ENCODE results near the gene SLC44A4.
A peak's percentile ranks its signal among the peaks of the same experiment; 100 is the strongest.
"Not testable (repeated sequence)": the region's sequence is repeated elsewhere in the genome, so short reads cannot be mapped to it uniquely, and the experiment has no call there.

SLC44A4 gene

DNA sequence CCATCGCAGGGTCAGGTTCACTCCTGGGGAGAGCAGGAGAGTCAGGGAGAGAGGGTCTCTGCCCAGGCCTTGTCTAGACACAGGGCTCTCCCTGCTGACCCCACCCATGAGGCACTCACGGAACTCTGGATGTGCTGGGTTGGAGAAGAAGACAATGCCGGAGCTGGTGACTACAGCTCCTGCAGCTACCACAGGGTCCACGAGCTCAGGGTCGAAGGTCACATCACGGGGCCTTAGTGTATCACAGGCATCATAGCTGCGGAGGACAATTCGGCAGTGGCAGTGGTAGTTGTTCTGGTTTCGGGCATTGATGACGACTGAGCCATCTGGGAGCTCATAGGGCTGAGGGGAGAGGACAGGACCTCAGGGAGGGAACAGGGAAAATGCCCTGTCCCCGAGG is 18.9 kb downstream of the SLC44A4 start:
- DNase-seq (ENCODE audit: low spot score) = no peak

DNA sequence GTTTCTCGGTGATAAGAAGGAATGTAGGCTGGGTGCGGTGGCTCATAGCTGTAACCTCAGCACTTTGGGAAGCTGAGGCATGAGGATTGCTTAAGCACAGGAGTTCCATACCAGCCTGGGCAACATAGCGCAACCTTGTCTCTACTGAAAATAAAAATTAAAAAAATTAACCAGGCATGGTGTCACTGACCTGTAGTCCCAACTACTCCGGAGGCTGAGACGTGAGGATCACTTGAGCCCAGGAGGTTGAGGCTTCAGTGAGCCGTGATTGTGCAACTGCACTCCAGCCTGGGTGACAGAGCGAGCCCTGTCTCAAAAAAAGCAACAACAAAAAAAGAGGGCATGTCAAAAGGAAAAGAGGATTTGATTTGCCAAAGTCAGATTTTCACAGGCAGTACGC is 20.1 kb downstream of the SLC44A4 start:
- DNase-seq (ENCODE audit: low spot score) = no peak

DNA sequence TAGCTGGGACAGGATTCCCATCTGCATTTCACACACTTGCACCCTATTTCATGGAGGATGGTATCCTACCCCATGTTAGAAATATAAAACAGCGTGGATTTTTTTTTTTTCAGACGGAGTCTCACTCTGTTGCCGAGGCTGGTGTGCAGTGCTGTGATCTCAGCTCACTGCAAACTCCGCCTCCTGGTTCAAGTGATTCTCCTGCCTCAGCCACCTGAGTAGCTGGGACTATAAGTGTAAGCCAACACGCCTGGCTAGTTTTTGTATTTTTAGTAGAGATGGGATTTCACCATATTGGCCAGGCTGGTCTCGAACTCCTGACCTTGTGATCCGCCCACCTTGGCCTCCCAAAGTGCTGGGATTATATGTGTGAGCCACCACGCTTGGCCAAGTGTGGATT is 21.0 kb downstream of the SLC44A4 start:
- not testable (repeated sequence) for DNase-seq (ENCODE audit: low spot score)

DNA sequence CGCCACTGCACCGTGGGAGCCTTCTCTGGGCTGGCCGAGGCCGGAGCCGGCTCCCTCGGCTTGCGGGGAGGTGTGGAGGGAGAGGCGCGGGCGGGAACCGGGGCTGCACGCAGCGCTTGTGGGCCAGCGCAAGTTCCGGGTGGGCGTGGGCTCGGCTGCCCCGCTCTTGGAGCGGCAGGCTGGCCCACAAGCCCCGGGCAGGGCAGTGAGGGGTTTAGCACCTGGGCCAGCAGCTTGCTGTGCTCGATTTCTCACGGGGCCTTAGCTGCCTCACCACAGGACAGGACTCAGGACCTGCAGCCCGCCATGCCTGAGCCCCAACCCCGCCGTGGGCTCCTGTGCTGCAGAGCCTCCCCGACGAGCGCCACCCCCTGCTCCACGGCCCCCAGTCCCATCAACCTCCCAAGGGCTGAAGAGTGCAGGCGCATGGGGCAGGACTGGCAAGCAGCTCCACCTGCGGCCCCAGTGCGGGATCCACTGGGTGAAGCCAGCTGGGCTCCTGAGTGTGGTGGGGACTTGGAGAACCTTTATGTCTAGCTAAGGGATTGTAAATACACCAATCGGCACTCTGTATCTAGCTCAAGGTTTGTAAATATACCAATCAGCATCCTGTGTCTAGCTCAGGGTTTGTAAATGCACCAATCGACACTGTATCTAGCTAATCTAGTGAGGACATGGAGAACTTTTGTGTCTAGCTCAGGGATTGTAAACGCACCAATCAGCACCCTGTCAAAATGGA is 26.6 kb downstream of the SLC44A4 start:
- not testable (repeated sequence) for DNase-seq (ENCODE audit: low spot score)

DNA sequence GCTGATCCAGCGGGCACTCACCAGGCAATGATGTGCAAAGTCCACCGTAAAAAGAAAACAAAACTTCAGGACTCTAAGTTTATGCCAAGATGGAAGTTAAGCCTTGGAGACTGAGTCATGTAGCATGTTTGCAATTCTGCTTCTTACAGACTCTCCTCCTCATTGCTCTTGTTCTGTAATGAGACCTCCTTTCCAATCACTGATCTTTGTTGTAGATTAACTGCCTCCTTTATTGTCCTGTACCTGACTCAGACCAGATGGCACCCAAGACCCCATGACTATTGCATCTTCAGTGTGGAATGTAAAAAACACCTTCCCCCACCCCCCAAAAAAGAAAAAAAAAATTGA is 27.3 kb downstream of the SLC44A4 start:
- DNase-seq (ENCODE audit: low spot score) = no peak

DNA sequence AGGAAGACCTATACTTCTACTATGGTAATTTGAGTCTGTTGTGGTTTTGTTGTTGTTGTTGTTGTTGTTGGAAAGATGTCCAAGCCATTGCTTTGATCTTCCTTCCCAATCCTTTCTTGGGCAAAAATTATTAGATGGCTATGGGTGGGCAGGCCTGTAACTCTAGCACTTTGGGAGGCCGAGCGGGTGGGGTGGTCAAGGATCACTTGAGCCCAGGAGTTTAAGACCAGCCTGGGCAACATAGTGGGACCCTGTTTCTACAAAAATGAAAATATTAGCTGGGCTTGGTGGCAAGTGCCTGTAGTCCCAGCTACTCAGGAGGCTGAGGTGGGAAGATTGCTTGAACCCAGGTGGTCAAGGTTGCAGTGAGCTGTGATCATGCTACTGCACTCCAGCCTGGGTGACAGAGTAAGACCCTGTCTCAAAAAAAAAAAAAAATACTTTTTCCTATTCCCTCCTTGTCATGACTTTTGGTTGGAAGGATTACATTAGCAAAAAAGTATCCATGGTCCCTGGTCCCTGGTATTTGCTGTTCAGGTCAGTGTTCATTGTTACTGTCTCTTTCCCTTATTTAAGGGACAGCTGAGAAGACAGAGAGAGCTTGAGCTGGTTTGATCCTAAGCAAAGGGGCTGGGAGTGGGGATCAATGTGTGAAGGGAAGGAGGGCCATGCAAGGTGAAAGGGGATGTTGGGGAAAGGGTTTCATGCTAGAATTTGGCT is 27.9 kb downstream of the SLC44A4 start:
- DNase-seq (ENCODE audit: low spot score) = no peak

DNA sequence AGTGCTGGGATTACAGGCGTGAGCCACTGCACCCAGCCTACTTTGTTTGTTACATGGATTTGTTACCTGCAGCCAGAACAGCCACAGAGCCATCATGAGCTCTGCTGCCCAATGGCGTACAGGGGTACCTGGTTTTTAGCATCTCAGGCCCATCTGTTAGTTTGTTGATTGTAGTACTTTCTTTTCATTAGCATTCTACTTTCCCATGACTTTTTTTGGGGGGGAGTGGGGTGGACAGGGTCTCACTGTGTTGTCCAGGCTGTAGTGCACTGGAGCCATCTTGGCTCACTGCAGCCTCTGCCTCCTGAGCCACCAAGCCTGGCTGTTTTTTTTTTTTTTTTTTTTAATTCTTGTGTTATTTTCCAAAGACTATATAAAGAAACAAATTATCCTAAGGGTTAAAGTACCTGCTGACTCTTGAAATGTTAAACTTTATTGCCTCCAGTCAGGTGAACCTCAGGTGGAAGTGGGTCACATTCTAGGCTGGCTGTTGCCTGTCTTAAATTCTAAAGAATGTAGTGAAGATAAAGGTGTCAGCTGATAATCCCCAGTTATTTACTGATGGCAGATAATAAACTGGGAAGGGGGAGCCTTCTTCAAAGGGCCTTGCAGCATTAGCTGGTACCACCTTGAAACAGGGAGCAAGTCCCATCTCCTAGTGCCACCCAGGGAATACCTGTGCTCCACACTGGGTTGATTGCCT is 31.4 kb downstream of the SLC44A4 start:
- no peak for DNase-seq (ENCODE audit: low spot score)

DNA sequence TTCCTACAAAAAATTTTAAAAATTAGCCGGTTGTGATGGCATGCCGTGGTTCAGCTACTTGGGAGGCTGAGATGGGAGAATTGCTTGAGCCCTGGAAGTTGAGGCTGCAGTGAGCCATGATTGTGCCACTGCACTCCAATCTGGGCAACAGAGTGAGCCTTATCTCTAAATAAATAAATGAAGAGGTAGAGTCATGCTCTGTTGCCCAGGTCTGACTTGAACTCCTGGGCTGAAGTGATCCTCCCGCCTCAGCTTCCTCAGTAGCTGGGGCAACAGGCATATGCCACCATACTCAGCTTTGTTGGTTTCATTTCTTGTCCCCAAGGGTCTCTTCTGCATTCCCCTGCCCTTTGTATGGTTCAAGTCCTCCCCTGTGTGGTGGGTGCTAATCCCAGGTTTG is 34.3 kb downstream of the SLC44A4 start:
- no peak for DNase-seq (ENCODE audit: low spot score)

DNA sequence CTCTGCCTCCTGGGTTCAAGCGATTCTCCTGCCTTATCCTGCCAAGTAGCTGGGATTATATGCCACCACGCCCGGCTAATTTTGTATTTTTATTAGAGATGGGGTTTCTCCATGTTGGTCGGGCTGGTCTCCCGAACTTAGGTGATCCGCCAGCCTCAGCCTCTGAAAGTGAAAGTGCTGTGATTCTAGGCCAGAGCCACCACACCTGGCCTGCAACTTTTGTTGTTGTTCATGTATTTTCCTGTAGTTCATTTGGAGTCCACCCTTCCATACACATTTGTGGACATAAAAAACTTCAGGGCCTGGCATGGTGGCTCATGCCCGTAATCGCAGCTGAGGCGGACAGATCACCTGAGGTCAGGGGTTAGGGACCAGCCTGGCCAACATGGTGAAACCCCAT is 36.7 kb downstream of the SLC44A4 start:
- no peak for DNase-seq (ENCODE audit: low spot score)

DNA sequence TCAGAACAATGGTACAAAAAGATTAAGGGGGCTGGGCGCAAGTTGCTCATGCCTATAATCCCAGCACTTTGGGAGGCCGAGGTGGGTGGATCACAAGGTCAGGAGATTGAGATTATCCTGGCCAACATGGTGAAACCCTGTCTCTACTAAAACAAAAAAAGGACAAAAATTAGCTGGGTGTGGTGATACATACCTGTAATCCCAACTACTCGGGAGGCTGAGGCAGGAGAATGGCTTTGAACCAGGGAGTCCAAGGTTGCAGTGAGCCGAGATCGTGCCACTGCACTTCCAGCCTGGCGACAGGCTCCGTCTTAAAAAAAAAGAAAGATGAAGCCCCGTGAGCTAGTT is 39.0 kb downstream of the SLC44A4 start:
- DNase-seq (ENCODE audit: low spot score) = not testable (repeated sequence)

DNA sequence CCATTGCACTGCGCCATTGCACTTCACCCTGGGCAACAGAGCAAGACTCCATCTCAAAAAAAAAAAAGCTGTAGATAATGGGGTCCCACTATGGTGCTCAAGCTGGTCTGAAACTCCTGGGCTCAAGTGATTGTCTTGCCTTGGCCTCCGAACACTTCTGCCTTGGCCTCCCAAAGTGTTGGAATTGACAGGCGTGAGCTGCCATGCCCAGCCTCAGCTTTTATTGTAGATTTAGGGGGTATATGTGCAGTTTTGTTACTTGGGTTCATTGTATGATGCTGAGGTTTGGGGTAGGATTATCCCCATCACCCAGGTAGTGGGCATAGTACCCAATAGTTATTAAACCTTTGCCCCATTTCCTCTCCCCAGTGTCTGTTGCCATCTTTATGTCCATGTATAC is 39.8 kb downstream of the SLC44A4 start:
- DNase-seq (ENCODE audit: low spot score) = no peak

DNA sequence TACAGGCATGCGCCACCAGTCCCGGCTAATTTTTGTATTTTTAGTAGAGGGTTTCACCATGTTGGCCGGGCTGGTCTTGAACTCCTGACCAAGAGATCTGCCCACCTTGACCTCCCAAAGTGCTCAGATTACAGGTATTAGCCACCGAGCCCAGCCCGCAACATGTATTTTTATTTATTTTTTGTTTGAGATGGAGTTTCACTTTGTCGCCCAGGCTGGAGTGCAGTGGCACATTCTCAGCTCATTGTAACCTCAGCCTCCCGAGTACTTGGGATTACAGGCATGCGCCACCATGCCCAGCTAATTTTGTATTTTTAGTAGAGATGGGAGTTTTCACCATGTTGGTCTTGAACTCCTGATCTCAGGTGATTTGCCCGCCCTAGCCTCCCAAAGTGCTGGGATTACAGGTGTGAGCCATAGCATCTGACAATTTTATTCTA is 40.7 kb downstream of the SLC44A4 start:
- DNase-seq (ENCODE audit: low spot score) = not testable (repeated sequence)

DNA sequence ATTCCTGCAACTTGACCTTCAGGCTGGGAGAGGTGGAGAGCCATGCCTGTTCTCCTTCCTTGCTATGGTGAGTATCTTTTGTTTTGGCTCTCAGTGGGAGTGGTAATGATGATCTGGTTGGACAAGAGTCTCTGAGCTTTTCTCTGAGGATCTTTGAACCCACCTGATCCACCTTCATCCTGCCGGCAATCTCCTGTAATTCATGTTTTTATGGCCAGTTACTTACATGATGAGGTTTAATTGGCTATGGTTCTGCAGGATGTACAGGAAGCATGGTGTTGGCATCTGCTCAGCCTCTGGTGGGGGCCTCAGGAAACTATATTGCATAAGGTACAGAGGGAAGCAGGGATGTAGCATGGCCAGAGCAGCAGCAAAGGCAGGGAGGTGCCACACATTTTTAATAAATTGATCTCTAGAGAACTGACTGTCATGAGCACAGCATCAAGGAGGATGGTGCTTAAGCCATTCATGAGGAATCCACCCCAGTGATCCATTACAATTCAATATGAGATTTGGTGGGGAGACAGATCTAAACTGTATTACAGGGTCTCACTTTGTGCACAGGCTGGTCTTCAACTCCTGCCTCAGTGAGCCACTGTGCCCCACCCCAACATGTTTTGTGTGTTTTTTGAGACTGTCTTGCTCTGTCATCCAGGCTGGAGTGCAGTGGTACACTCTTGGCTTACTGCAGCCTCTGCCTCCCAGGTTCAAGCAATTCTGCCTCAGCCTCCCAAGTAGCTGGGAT is 41.3 kb downstream of the SLC44A4 start:
- DNase-seq (ENCODE audit: low spot score) = no peak

DNA sequence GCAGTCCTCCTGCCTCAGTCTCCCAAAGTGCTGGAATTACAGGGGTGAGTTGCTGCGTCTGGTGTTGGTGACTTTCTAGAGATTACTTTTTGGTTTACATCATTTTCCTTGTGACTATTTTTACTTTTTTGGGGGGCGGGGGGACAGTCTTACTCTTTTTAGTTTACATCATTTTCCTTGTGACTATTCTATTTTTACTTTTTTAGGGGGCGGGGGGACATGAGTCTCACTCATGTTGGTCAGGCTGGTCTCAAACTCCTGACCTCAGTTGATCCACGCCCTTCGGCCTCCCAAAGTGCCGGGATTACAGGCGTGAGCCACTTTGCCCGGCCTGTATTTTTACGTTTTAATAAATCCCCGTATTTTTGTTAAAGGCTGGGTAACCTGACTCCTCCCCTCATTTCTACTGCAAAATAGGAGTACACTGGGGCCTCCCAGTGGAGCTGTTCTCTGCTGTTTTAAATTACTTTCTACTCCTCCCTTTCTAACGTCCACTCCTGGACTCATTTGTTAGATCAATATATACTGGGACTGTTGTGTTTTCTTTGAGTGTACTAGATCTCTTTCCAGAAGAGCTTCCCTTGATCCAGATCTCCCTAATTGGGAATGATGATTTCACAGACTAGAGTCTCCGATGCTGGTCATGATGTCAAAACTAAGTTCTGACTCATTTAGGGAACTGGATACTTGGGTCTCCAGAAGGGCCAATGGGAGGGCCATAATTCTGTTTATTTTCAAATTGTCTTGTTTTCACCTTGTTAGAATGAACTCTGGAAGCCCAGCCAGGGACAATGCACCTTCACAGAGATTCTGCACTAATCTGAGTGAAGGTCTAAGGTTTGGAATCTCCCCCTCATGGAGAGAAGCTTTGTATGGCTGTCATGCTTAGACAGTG is 42.1 kb downstream of the SLC44A4 start:
- DNase-seq (ENCODE audit: low spot score) = peak; percentile 38

DNA sequence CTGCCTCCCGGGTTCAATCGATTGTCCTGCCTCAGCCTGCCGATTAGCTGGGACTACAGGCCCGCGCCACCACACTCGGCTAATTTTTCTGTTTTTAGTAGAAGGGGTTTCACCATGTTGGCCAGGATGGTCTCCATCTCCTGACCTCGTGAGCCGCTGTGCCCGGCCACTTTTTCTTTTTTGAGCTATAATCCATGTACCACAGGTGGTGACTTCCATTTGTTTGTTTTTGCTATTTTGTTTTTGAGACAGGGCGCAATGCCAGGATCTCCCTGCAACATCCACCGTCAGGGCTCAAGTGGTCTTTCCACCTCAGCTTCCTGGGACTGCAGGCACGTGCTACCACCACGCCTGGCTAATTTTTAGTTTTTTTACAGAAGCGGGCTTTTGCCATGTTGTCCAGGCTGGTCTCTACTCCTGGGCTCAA is 42.7 kb downstream of the SLC44A4 start:
- no peak for DNase-seq (ENCODE audit: low spot score)

DNA sequence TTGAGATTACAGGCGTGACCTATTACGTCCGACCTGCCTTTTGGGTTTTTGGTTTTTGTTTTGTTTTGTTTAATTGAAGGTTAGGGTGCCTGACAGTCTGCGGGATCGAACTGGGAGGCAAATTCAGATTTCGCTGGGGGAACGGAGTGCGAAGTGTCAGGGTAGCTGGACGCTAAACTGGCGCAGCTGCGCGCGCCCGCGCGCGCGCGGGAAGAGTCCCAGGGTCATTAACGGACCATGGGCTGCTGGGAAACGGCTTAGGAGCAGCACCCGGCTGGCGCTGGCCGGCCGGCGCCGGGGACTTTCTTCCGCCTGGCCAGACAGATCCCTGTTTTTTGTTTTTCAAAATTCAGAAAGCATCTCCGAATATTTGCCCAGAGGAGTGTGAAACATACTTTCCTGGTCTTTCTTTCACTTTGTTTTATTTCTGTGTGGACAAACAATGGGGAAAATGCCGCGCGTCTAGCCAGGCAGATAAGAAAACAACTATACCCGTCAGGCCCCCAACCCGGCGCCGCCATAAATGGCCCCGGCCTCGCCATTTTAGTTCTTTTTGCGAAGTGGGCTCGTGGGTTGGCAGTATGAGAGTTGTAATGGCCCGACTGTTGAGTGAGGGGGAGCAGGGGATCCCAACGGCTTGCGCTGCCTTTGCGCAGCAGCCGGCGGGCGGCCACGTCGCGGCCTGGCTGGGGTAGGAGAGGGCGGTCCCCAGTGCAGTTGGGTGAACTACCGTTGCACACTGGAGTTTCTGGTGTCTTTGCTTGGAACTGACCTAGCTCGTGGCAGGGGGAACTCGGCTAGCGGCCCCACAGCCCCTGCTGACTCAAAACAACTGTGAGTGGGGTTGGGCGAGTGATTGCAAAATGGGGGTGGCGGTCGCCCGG is 44.2 kb downstream of the SLC44A4 start:
- peak; percentile 81 for DNase-seq (ENCODE audit: low spot score)

DNA sequence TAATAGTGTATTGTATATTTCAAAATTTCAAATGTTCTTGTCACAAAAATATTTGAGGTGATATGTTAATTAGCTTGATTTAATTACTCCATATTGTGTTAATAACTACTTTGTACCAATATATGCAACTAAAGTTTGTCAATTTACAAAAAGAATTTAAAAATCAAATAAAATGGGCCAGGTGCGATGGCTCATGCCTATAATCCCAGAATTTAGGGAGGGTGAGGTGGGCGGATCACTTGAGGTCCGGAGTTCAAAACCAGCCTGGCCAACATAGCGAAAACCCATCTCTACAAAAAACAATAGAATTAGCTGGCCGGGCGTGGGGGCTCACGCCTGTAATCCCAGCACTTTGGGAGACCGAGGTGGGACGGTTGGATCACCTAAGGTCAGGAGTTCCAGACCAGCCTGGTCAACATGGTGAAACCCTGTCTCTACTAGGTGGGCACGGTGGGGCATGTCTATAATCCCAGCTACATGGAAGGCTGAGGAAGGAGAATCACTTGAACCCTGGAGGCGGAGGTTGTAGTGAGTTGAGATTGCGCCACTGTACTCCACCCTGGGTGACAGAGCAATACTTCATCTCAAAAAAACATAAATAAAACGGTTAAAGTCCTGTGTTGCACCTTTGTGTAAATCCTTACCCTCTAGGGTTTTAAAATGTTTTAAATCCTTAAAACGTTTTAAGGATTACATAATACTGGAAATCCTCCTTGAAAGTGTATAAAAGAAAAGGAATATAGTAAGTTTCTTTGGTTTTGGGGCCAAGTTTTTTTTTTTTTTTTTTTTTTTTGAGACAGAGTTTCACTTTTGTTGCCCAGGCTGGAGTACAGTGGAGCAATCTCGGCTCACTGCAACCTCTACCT is 47.2 kb downstream of the SLC44A4 start:
- peak; percentile 52 for DNase-seq (ENCODE audit: low spot score)

DNA sequence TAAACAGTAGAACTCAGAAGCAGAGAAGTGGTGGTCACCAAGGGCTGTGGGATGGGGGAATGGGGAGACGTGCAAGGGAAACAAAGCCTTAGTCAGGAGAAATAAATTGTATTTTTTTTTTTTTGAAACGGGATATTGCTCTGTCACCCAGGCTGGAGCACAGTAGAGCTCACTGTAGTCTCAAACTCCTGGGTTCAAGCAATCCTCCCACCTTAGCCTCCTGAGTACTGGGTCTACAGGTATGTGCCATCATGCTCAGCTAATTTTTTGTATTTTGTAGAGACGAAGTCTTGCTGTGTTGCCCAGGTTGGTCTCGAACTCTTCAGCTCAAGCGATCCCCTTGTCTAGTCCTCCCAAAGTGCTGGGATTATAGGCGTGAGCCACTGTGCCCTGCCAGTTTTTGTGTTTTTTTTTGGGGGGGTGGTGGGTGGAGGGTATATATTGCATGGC is 47.9 kb downstream of the SLC44A4 start:
- no peak for DNase-seq (ENCODE audit: low spot score)

DNA sequence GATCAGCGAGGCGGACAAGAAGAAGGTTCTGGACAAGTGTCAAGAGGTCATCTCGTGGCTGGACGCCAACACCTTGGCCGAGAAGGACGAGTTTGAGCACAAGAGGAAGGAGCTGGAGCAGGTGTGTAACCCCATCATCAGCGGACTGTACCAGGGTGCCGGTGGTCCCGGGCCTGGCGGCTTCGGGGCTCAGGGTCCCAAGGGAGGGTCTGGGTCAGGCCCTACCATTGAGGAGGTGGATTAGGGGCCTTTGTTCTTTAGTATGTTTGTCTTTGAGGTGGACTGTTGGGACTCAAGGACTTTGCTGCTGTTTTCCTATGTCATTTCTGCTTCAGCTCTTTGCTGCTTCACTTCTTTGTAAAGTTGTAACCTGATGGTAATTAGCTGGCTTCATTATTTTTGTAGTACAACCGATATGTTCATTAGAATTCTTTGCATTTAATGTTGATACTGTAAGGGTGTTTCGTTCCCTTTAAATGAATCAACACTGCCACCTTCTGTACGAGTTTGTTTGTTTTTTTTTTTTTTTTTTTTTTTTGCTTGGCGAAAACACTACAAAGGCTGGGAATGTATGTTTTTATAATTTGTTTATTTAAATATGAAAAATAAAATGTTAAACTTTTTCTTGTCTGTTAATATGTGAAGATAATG is 49.0 kb downstream of the SLC44A4 start:
- peak; percentile 83 for DNase-seq (ENCODE audit: low spot score)
